Spleen (tissue), 11 donors: ENCODE data around the gene CACNA2D1. TPM values are rescaled to one million over a fixed set of nuclear protein-coding genes. Genes with fewer than 3 reads are reported as not detected.

Source experiments
- DNase-seq: peaks from one replicate; pipeline ENCODE4 v3.0.0-alpha.2; 2020
- H3K27ac ChIP-seq, 8 donors: fragments of 200-600 bp; sonication (generic) in 7 of 8; 1 replicate in 4 of 8; 2 replicates in 4 of 8; pipeline versions ENCODE4 v1.5.0 to v1.8.0; 2016 to 2021; ENCODE audit warnings: inconsistent platforms in 4 of 8, mild to moderate bottlenecking in 4 of 8, moderate library complexity in 1 of 8
- H3K27me3 ChIP-seq, 7 donors: fragments of 200-600 bp; sonication (generic) in 6 of 7; replicated peaks in 1 of 7; 1 replicate in 4 of 7; 2 replicates in 3 of 7; pipeline versions ENCODE4 v1.5.0 to v1.8.0; 2016 to 2021; ENCODE audit warnings: inconsistent platforms in 3 of 7, mild to moderate bottlenecking in 1 of 7
- H3K36me3 ChIP-seq, 6 donors: fragments of 200-600 bp; sonication (generic) in 5 of 6; 1 replicate in 4 of 6; 2 replicates in 2 of 6; pipeline versions ENCODE4 v1.5.0 to v1.8.0; 2016 to 2021; ENCODE audit warnings: inconsistent platforms in 2 of 6
- H3K4me1 ChIP-seq, 6 donors: fragments of 200-600 bp; sonication (generic) in 5 of 6; 1 replicate in 3 of 6; 2 replicates in 3 of 6; pipeline versions ENCODE4 v1.5.0 to v1.8.0; 2016 to 2021; ENCODE audit warnings: inconsistent platforms in 3 of 6
- H3K4me3 ChIP-seq, 8 donors: fragments of 200-600 bp; sonication (generic) in 7 of 8; 1 replicate in 4 of 8; 2 replicates in 4 of 8; pipeline versions ENCODE4 v1.5.0 to v1.8.0; 2016 to 2021; ENCODE audit warnings: inconsistent platforms in 4 of 8, mild to moderate bottlenecking in 4 of 8, moderate library complexity in 2 of 8
- H3K9me3 ChIP-seq, 8 donors: fragments of 200-600 bp; sonication (generic) in 7 of 8; 1 replicate in 4 of 8; 2 replicates in 4 of 8; pipeline versions ENCODE4 v1.5.0 to v1.8.0; 2016 to 2021; ENCODE audit warnings: inconsistent platforms in 4 of 8
- POLR2A ChIP-seq, 3 donors: fragments of 450-650 bp; IDR thresholded peaks; one replicate each; pipeline ENCODE4 v1.5.1; 2017; ENCODE audit warnings: antibody characterized with exemption in 3 of 3, mild to moderate bottlenecking in 1 of 3
- POLR2AphosphoS5 ChIP-seq, 3 donors: sonication (generic); formaldehyde crosslinking; IDR thresholded peaks; one replicate each; pipeline ENCODE4 v1.5.1; 2017; ENCODE audit warnings: antibody characterized with exemption in 3 of 3
- WGBS, 5 donors: extraction: QIAGEN DNeasy Blood & Tissue Kit in 3 of 5; methylation state at CpG; one replicate each; pipeline versions ENCODE4 v1.1.5 to v1.1.7; 2013 to 2018; 5-methylcytosine and 5-hydroxymethylcytosine counted together
- intact Hi-C: fragments of 100-400 bp; cut with DNase I; formaldehyde crosslinking; loops from one replicate; pipeline ENCODE4 v1.15.0; 2023; ENCODE audit warnings: low total_unique reads
- polyA plus RNA-seq, 3 donors: library from polyadenylated mRNA; stranded (reverse); fragments of 200-250 nt; gene quantifications; one replicate each; pipeline ENCODE4 v1.2.1, GENCODE V29; 2013
- total RNA-seq, 7 donors: library from RNA; depleted of rRNA in 3 of 7; stranded (reverse); fragments of >200 nt in 3 of 7; fragmentation: NEBNext Ultra II Directional in 4 of 7; extraction: Animal tissue kit (Norgen Biotek cat#: 25700) in 4 of 7; gene quantifications; one replicate each; pipeline versions ENCODE4 v1.1.0 to v1.2.1, GENCODE V29; 2016 to 2021
- TF ChIP-seq, protein P1 (sequence below), 11 experiments: fragments of 200-600 bp in 7 of 11; fragments of 450-650 bp in 4 of 11; sonication (generic) in 4 of 11; IDR thresholded peaks in 8 of 11; conservative IDR thresholded peaks in 3 of 11; 1 replicate in 7 of 11; 2 replicates in 4 of 11; pipeline versions ENCODE4 v1.4.0 to v1.8.0; 2016 to 2021; ENCODE audit warnings: antibody characterized with exemption in 11 of 11, inconsistent platforms in 4 of 11, mild to moderate bottlenecking in 1 of 11
- donor health status: healthy with polysubstance abuse.
- donor health status: DM: no; HTN: no; CAD: no; lungs with moderate emphysema.
- donor health status: DM: no; HTN: no; CAD: no.
- donor health status: Bipolar disorder and iron deficiency.
- donor health status: healthy.
- donor health status: DM: no; HTN: no; CAD: no.
- donor health status: DM: yes; HTN: yes; CAD: no.

Gene CACNA2D1
- total and polyA plus RNA-seq, 10 donors = 1.7 to 24.0 (median 15.2) TPM

DNA sequence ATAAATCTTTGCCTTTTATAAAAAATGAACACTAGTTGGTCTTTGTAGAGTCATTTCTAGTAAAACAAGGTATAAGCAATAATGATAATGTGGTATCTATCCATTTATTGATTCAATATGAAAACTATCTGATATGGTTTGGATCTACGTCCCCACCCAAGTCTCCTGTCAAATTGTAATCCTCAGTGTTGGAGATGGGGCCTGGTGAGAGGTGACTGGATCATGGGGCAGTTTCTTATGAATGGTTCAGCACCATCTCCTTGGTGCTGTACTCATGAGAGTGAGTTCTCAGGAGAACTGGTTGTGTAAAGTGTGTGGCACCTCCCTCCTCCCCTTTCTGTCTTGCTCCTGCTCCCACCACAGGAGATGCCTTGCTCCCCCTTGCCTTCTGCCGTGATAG is 288.8 kb downstream of the CACNA2D1 start:
- TF ChIP-seq POLR2A (IDR thresholded peaks at IDR 0.05) = no peak
- no peak for TF ChIP-seq POLR2AphosphoS5 (IDR thresholded peaks at IDR 0.05)
- TF ChIP-seq, protein P1, sequence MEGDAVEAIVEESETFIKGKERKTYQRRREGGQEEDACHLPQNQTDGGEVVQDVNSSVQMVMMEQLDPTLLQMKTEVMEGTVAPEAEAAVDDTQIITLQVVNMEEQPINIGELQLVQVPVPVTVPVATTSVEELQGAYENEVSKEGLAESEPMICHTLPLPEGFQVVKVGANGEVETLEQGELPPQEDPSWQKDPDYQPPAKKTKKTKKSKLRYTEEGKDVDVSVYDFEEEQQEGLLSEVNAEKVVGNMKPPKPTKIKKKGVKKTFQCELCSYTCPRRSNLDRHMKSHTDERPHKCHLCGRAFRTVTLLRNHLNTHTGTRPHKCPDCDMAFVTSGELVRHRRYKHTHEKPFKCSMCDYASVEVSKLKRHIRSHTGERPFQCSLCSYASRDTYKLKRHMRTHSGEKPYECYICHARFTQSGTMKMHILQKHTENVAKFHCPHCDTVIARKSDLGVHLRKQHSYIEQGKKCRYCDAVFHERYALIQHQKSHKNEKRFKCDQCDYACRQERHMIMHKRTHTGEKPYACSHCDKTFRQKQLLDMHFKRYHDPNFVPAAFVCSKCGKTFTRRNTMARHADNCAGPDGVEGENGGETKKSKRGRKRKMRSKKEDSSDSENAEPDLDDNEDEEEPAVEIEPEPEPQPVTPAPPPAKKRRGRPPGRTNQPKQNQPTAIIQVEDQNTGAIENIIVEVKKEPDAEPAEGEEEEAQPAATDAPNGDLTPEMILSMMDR (IDR thresholded peaks at IDR 0.05 in 8 of 11, conservative IDR thresholded peaks at IDR 0.05 in 3 of 11) = no peak
- intact Hi-C loops = no loop called here
- no peak for DNase-seq
- no peaks in the 10 kb centered on the region for H3K36me3 ChIP-seq
- no peaks in the 10 kb centered on the region for H3K4me1 ChIP-seq
- H3K27ac ChIP-seq = no peak overlapping the region
- H3K9me3 ChIP-seq = no peaks in the 10 kb centered on the region
- WGBS, 5 donors = 61 to 88% (median 72%) methylated on average over 2 of the region's 2 CpGs
- H3K4me3 ChIP-seq = no peak overlapping the region
- no peaks in the 10 kb centered on the region for H3K27me3 ChIP-seq

DNA sequence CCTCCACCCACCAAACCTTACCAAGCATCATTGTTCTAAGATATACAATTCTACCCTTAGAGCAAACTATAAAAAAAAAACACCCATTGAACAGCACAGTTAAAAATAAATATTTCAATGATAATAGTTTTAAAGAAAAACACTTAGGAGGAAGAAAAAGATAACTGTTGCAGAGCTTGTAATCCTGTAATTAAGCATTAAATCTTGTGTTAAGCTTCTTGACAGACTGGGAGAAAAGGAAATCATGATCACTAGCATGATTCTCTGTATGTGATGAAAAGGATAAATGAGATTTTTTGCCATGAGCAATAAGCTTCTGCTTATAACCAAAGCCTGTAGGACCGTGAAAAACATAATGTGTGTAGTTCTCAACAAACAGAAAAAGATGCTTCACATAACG is 289.8 kb downstream of the CACNA2D1 start:
- TF ChIP-seq POLR2A (IDR thresholded peaks at IDR 0.05) = no peak
- TF ChIP-seq, protein P1 (IDR thresholded peaks at IDR 0.05 in 8 of 11, conservative IDR thresholded peaks at IDR 0.05 in 3 of 11) = no peak
- no peak for TF ChIP-seq POLR2AphosphoS5 (IDR thresholded peaks at IDR 0.05)
- Histone ChIP-seq H3K27ac (no peak overlapping the region), H3K27me3 (no peaks in the 10 kb centered on the region), H3K4me1 (no peaks in the 10 kb centered on the region), H3K9me3 (no peaks in the 10 kb centered on the region), H3K4me3 (no peak overlapping the region), H3K36me3 (no peaks in the 10 kb centered on the region)
- DNase-seq = no peak
- intact Hi-C loops = no loop called here
- 80 to 90% (median 83%) methylated on average over 2 of the region's 2 CpGs for WGBS, 5 donors

DNA sequence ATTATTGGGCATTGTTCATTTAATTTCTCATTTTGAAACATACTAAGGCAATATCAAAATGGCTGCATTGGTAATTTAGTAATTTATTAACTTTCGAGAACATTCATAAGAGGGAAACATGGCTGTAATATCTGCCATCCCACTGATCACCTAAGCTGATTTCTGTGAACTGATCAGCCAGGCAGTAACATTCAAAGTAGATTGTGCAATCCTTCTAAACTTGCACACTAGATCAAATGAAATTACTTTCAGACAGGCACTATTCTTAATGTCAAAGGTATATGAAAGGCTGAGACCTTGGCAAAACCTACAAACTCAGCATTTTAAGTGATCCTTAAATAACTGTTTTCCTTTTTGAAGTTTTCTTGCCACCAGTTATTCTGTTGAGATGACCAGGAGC is 290.7 kb downstream of the CACNA2D1 start:
- intact Hi-C loops = no loop called here
- Histone ChIP-seq H3K9me3 (no peaks in the 10 kb centered on the region), H3K4me3 (no peak overlapping the region), H3K27me3 (no peaks in the 10 kb centered on the region), H3K4me1 (no peaks in the 10 kb centered on the region), H3K27ac (no peak overlapping the region), H3K36me3 (no peaks in the 10 kb centered on the region)
- TF ChIP-seq POLR2AphosphoS5 (IDR thresholded peaks at IDR 0.05) (no peak), POLR2A (IDR thresholded peaks at IDR 0.05) (no peak)
- TF ChIP-seq, protein P1 (IDR thresholded peaks at IDR 0.05 in 8 of 11, conservative IDR thresholded peaks at IDR 0.05 in 3 of 11) = no peak
- DNase-seq = no peak
- WGBS, 5 donors = 81 to 97% (median 85%) methylated on average over 1 of the region's 1 CpG

DNA sequence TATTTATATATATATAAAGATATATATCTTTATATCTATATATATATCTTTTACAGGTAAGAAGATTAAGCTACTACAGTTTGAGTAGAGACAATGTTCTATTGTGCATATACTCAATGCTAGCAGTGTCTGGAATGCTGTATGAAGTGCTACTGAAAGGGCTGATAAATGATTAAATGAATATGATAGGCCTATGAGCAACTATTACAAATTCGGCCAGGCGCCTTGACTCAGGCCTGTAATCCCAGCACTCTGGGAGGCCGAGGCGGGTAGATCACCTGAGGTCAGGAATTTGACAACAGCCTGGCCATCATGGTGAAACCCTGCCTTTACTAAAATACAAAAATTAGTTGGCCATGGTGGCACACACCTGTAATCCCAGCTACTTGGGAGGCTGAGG is 297.1 kb downstream of the CACNA2D1 start:
- TF ChIP-seq, protein P1 (IDR thresholded peaks at IDR 0.05 in 8 of 11, conservative IDR thresholded peaks at IDR 0.05 in 3 of 11) = no peak
- Histone ChIP-seq H3K27me3 (no peaks in the 10 kb centered on the region), H3K4me3 (no peak overlapping the region), H3K27ac (no peak overlapping the region), H3K4me1 (no peaks in the 10 kb centered on the region), H3K9me3 (no peaks in the 10 kb centered on the region), H3K36me3 (no peaks in the 10 kb centered on the region)
- WGBS, 5 donors = 87 to 99% (median 93%) methylated on average over 4 of the region's 4 CpGs
- no peak for DNase-seq
- intact Hi-C loops = no loop called here
